ENCODE results near the gene ZNRF3.
"Not testable (repeated sequence)": the region's sequence is repeated elsewhere in the genome, so short reads cannot be mapped to it uniquely, and the experiment has no call there.

Gene ZNRF3

GRCh38 chr22:28935140-28935539, 51.8 kb downstream of the ZNRF3 start:
- DNase-seq: no peak

- no peak for DNase-seq
Observed at GRCh38 chr22:28935713-28936112, 52.3 kb downstream of the ZNRF3 start.

GRCh38 chr22:28936200-28936599, 52.8 kb downstream of the ZNRF3 start:
- no peak for DNase-seq

DNA sequence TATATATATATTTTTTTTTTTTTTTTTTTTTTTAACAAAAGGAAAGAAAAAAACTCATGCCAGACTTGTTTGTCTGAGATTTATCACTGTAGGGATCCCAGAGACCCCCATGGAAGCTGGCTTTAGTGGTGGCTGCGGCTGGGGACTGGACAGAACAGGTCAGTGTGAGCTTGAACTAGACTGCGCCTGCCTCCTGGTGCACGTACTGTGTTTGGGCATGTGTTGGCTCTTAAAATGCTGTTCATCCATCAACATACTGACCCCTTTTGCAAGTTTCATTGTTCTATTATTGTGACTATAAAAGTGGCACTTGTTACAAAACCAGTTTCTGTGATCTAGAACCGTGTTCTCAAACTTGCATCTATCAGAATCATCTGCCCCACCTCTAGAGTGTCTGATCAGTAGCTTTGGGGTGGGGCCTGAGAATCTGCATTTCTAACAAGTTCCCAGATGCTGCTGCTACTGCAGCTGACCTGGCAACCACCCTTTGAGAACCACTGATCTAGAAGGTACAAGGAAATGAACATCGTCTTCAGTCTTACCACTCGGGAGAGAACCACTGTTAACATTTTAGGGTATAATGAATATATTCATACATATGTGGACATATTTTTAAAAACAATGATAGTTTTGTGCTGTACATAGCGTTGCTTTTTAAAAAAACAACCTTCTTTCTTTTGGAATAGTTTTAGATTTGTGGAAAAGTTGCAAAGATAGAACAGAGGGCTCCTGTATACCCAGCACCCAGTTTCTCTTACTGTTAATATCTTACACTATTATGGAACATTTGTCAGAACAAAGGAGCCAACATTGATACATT, 54.0 kb downstream of the ZNRF3 start:
- DNase-seq: no peak

DNA sequence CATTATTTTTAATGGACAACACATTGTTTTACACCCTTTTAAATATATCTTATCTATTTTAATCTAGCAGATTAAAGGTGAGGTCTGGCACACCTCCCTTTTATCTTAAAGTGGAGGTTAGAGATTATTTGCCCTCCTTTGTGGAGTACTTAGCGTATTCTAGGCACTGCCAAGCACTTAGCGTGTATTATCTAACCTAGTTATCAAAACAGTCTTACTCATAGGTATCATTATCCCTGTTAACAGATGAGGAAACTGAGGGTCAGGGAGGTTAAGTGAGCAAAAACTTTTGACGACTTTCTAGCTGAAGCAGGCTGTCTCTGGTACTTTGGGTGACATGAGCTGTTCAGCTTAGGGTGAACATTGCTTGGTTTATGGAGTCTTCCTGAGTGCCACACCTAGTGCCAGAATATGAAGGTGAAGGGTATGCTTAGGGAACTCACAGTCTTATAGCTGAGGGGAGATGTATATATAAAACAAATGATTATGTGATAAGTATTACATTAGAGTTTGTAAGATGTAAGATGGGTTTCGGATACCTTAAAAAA, 55.0 kb downstream of the ZNRF3 start:
- no peak for DNase-seq

GRCh38 chr22:28939394-28939793, 56.0 kb downstream of the ZNRF3 start:
- DNase-seq: no peak

GRCh38 chr22:28939932-28940331, 56.6 kb downstream of the ZNRF3 start:
- DNase-seq: no peak

- no peak for DNase-seq
Observed at GRCh38 chr22:28940441-28940840, 57.1 kb downstream of the ZNRF3 start.

GRCh38 chr22:28942333-28942732, 59.0 kb downstream of the ZNRF3 start:
- no peak for DNase-seq

- no peak for DNase-seq
Observed at GRCh38 chr22:28942801-28943500, 59.6 kb downstream of the ZNRF3 start.

DNA sequence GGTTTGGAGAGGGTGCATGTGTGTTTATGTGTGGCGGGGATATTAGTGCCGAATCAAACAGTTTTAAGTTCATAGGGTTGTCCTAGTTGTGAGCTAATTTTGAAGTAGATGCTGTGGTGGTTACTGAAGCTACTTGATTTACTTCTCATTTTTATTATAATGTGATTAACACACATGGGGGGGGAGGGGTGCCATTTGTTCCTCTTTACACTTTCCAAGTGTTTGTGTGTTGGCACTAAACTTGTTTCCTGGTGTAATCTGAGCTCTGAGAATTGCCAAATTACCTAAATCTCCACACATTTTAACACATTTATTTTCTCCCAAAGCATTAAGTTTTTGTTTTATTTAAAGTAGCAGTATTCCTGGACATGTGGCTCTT, 60.1 kb downstream of the ZNRF3 start:
- DNase-seq: no peak

DNA sequence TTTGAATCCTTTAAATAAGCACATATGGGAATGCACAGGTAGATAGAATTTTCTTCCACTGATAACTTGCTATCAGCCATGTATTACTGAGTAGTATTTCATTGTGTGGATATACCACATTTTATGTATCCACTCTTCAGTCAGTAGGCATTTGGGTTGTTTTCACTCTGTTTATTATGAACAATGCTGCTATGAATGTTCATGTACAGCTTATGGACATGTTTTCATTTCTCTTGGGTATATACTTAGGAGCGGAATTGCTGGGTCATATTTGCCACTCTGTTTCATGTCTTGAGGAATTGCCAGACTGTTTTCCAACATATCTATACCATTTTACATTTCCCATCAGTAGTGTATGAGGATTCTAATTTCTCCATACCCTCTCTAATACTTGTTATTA, 63.8 kb downstream of the ZNRF3 start:
- DNase-seq: no peak

GRCh38 chr22:28948424-28948823, 65.1 kb downstream of the ZNRF3 start:
- DNase-seq: no peak

GRCh38 chr22:28948860-28949551, 65.6 kb downstream of the ZNRF3 start:
- DNase-seq: not testable (repeated sequence)

GRCh38 chr22:28949788-28950187, 66.4 kb downstream of the ZNRF3 start:
- no peak for DNase-seq

- DNase-seq: no peak
Observed at GRCh38 chr22:28950617-28951411, 67.4 kb downstream of the ZNRF3 start.

- no peak for DNase-seq
Observed at GRCh38 chr22:28951530-28951929, 68.2 kb downstream of the ZNRF3 start.

GRCh38 chr22:28951969-28952521, 68.7 kb downstream of the ZNRF3 start:
- DNase-seq: no peak

DNA sequence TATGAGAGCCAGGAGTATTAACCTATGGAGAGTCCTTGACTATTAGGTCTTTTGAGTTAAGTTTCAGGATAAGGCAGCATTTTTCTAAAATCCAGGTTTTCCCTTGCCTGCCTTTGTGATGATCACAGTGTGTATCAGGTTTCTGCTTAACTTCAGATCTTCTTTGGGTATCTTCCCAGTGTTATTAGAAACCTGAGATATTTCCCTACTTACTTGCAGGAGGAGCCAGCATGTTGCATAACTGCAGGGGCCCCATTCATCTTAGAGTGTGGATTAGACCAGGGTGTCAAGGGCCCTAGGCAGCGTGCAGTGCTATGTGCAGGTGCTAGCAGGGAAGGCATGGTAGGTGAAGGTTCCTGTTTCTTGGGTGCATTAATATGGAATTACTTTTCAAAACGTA, 69.5 kb downstream of the ZNRF3 start:
- DNase-seq: no peak

DNA sequence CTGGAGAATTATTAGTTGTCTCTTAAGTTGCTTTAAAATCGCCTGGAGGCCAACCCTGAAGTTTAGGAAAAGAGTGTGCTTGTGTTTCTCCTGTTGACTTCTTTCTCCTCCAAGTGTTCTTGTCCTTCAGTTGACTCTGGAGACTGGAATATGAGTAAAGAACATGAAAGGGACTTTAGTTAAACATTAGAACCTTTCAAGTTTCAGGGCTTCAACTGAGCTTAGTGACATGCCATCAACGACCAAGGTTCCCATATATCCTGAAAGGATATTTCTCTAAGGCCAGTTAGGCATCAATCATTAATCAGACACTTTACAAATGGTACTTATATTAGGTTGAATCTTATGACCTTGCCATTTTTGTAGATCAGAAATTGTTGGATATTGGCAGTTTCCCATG, 70.0 kb downstream of the ZNRF3 start:
- DNase-seq: no peak

DNA sequence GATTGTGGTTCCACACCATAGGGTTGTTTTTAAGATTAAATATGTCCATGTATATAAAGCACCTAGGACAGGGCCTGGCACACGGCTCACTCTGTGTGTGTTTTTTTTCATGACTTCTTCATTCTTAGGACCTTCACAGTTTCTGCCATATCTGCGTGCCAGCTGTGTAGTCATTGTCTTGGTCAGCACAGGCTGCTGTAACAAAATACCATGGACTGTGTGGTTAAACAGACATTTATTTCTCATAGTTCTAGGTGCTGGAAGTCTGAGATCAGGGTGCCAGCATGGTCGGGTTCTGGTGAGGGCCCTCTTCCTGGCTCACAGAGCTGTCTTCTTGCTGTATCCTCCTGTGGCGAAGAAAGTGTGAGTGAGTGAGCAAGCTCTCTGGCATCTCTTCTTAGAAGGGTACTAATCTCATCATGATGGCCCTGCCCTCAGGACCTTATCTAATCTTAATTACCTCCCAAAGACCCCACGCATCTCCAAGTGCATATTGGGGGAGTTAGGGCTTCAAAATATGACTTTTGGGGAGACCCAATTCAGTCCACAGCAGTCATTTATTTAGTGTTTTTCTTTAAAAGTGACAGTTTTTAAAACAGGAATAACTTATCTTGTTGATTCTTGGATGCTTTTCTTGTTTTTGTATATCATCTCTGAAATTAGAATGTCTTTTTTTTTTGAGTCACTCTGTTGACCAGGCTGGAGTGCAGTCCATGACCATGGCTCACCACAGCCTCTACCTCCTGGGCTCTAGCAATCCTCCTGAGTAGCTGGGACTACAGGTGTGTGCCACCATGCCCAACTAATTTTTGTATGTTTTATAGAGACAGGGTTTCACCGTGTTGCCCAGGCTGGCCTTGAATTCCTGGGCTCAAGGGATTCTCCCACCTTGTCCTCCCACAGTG, 70.9 kb downstream of the ZNRF3 start:
- DNase-seq: no peak

Measured in NCI-H2171 (cell line).